Upper lobe of right lung (tissue), 1 donor: ENCODE results near the gene PTBP2. TPM values are rescaled to one million over a fixed set of nuclear protein-coding genes. Genes with fewer than 3 reads are reported as not detected.
"Not testable (repeated sequence)": the region's sequence is repeated elsewhere in the genome, so short reads cannot be mapped to it uniquely, and the experiment has no call there.

Source experiments
- ATAC-seq: fragments of 200-7000 bp; cut with Tn5 transposase; one replicate; pipeline ENCODE4 v1.9.1; 2020; ENCODE audit warnings: mild to moderate bottlenecking, moderate library complexity
- DNase-seq: peaks from one replicate; pipeline ENCODE4 v3.0.0-alpha.2; 2020
- H3K27ac ChIP-seq: fragments of 200-600 bp; one replicate; pipeline ENCODE4 v1.8.0; 2022
- H3K27me3 ChIP-seq: fragments of 200-600 bp; one replicate; pipeline ENCODE4 v1.8.0; 2022; ENCODE audit warnings: mild to moderate bottlenecking
- H3K36me3 ChIP-seq: fragments of 200-600 bp; one replicate; pipeline ENCODE4 v1.8.0; 2022
- H3K4me1 ChIP-seq: fragments of 200-600 bp; one replicate; pipeline ENCODE4 v1.8.0; 2022
- H3K4me3 ChIP-seq: fragments of 200-600 bp; one replicate; pipeline ENCODE4 v1.8.0; 2022; ENCODE audit warnings: mild to moderate bottlenecking
- H3K9me3 ChIP-seq: fragments of 200-600 bp; one replicate; pipeline ENCODE4 v1.8.0; 2022
- CTCF ChIP-seq: fragments of 200-600 bp; IDR thresholded peaks from one replicate; pipeline ENCODE4 v1.8.0; 2022; ENCODE audit warnings: antibody characterized with exemption
- intact Hi-C: fragments of 100-400 bp; cut with DNase I; formaldehyde crosslinking; loops from one replicate; pipeline ENCODE4 v1.11.0; 2022
- total RNA-seq: library from RNA; stranded (reverse); fragmentation: NEBNext Ultra II Directional; extraction: Animal tissue kit (Norgen Biotek cat#: 25700); gene quantifications from one replicate; pipeline ENCODE4 v1.2.1, GENCODE V29; 2021
- donor health status: DM: no; HTN: yes; CAD: no; lungs with severe emphysema.

PTBP2 gene
- total RNA-seq, 1 donor from 2014 or later = 14.7 TPM

DNA sequence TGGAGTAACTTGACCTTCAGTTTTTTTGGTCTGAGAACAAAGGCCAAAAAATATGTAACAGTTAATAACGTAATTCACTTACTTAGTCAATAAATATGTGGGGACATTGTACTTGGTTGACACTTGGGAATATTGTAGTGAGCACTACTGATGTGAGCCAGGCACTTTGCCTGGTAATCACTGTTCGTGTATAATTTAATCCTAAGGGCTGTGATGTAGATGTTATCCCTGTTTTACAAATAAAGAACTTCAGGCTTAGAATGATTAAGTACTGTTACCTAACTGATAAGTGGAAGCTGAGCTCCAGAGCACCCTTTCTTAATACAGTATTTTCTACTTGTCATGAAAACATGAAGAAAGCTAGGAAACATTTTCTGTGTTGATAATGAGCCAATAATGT, 28.0 kb downstream of the PTBP2 start:
- H3K4me1 ChIP-seq = no peaks in the 10 kb centered on the region
- intact Hi-C loops = no loop called here
- ATAC-seq = no peak
- no peak for DNase-seq
- H3K27me3 ChIP-seq = no peaks in the 10 kb centered on the region
- H3K27ac ChIP-seq = no peak overlapping the region
- no peak for TF ChIP-seq CTCF
- no peak overlapping the region for H3K4me3 ChIP-seq
- H3K36me3 ChIP-seq = peaks cover 30% of the 10 kb centered on the region
- no peaks in the 10 kb centered on the region for H3K9me3 ChIP-seq

DNA sequence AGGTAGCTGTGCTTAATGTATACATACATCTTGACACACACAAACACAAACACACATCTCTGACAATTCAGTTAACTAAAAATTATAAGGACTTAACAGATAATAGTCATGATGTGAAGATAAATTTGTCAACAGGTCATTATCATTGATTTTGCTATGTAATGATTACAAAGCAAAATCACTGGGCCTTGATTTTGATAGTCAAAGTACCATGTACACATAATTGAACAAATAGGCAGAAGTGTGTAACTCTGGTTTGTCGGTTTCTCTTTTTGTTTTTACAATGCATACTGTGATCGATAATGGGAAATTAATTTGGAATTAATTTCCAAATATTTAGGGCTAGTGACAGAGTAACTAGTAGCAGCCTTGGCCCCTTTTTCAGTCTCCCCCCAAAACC, 30.8 kb downstream of the PTBP2 start:
- H3K9me3 ChIP-seq = no peaks in the 10 kb centered on the region
- H3K36me3 ChIP-seq = peaks cover 30% of the 10 kb centered on the region
- ATAC-seq = no peak
- no peaks in the 10 kb centered on the region for H3K27me3 ChIP-seq
- no peak overlapping the region for H3K27ac ChIP-seq
- DNase-seq = no peak
- TF ChIP-seq CTCF = no peak
- H3K4me3 ChIP-seq = no peak overlapping the region
- intact Hi-C loops = no loop called here
- H3K4me1 ChIP-seq = no peaks in the 10 kb centered on the region

- no peaks in the 10 kb centered on the region for H3K4me1 ChIP-seq
- H3K4me3 ChIP-seq = no peak overlapping the region
- no peaks in the 10 kb centered on the region for H3K9me3 ChIP-seq
- peaks cover 26% of the 10 kb centered on the region for H3K36me3 ChIP-seq
- no peak overlapping the region for H3K27ac ChIP-seq
- no peaks in the 10 kb centered on the region for H3K27me3 ChIP-seq
- DNase-seq = no peak
- intact Hi-C loops = no loop called here
- peak; percentile 7 for TF ChIP-seq CTCF
- ATAC-seq = no peak
These were observed 35.2 kb downstream of the PTBP2 start for GRCh38 chr1:96756789-96757188.

GRCh38 chr1:96762586-96762985, 41.0 kb downstream of the PTBP2 start:
- H3K9me3 ChIP-seq, ATAC-seq, H3K4me3 ChIP-seq, H3K27me3 ChIP-seq, H3K4me1 ChIP-seq, intact Hi-C loops, DNase-seq, H3K27ac ChIP-seq, H3K36me3 ChIP-seq: not testable (repeated sequence)

DNA sequence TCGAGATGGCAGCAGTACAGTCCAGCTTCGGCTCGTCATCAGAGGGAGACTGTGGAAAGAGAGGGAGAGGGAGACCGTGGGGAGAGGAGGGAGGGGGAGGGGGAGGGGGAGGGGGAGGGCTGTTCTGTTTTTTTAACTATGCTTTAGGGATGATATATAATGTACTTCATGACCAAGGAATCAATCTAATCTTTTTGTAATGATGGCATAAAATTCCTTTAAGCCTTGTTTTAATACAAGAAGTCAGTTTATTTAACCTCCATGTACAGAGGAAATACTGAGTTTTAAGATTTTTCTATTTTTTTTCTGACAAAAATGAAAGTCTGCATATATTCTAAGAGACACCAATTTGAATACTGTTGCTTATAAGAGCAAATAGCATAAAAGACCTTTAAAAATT, 41.9 kb downstream of the PTBP2 start:
- Histone ChIP-seq H3K4me3 (no peak overlapping the region), H3K27ac (no peak overlapping the region), H3K36me3 (no peaks in the 10 kb centered on the region), H3K9me3 (no peaks in the 10 kb centered on the region), H3K4me1 (no peaks in the 10 kb centered on the region), H3K27me3 (no peaks in the 10 kb centered on the region)
- no peak for ATAC-seq
- DNase-seq = no peak
- intact Hi-C loops = no loop called here
- TF ChIP-seq CTCF = no peak

GRCh38 chr1:96764469-96764868, 42.9 kb downstream of the PTBP2 start:
- Histone ChIP-seq H3K4me1 (no peaks in the 10 kb centered on the region), H3K27me3 (no peaks in the 10 kb centered on the region), H3K27ac (no peak overlapping the region), H3K9me3 (no peaks in the 10 kb centered on the region), H3K4me3 (no peak overlapping the region), H3K36me3 (peaks cover 2% of the 10 kb centered on the region)
- ATAC-seq (no peak), DNase-seq (no peak)
- TF ChIP-seq CTCF = no peak
- intact Hi-C loops = no loop called here
